OCI-LY1 (cell line): Measurements from ENCODE around the gene ZNF627.
"Not testable (repeated sequence)": the region's sequence is repeated elsewhere in the genome, so short reads cannot be mapped to it uniquely, and the experiment has no call there.

Experiments
- H2AFZ ChIP-seq: fragments of 200-600 bp; sonication (generic), shearing (Covaris generic); 2 replicates; pipeline ENCODE4 v1.6.0; 2014; ENCODE audit warnings: antibody characterized with exemption, mild to moderate bottlenecking, low read length
- H3F3A ChIP-seq: fragments of 200-600 bp; sonication (generic), shearing (Covaris generic); 2 replicates; pipeline ENCODE4 v1.6.0; 2014; ENCODE audit warnings: mild to moderate bottlenecking, antibody characterized with exemption, low read length, moderate library complexity; ENCODE audit not compliant: insufficient read depth
- H3K27ac ChIP-seq: fragments of 200-600 bp; sonication (generic); 2 replicates; pipeline ENCODE4 v1.5.1; 2014; ENCODE audit warnings: low read length, mixed run types, mild to moderate bottlenecking, low read depth; ENCODE audit not compliant: poor library complexity, severe bottlenecking
- H3K27me3 ChIP-seq: fragments of 200-600 bp; sonication (generic); 2 replicates; pipeline ENCODE4 v1.6.0; 2014; ENCODE audit warnings: antibody characterized with exemption, mild to moderate bottlenecking, low read length, moderate library complexity; ENCODE audit not compliant: insufficient read depth
- H3K36me3 ChIP-seq: fragments of 200-600 bp; sonication (generic); 2 replicates; pipeline ENCODE4 v1.6.1; 2014; ENCODE audit warnings: mild to moderate bottlenecking, antibody characterized with exemption, low read length, moderate library complexity, mixed read lengths; ENCODE audit not compliant: insufficient read depth
- H3K4me1 ChIP-seq: fragments of 200-600 bp; sonication (generic); 2 replicates; pipeline ENCODE4 v1.5.1; 2014; ENCODE audit warnings: mild to moderate bottlenecking, low read length, moderate library complexity; ENCODE audit not compliant: insufficient read depth, severe bottlenecking
- H3K4me2 ChIP-seq: fragments of 200-600 bp; sonication (generic), shearing (Covaris generic); 2 replicates; pipeline ENCODE4 v1.6.1; 2014; ENCODE audit warnings: low read length
- H3K4me3 ChIP-seq: fragments of 200-600 bp; sonication (generic); 2 replicates; pipeline ENCODE4 v1.5.1; 2014; ENCODE audit warnings: low read length, low read depth, mild to moderate bottlenecking, mixed read lengths; ENCODE audit not compliant: poor library complexity, severe bottlenecking
- H3K79me2 ChIP-seq: fragments of 200-600 bp; shearing (Covaris generic); 2 replicates; pipeline ENCODE4 v1.6.1; 2016; ENCODE audit warnings: mixed run types, low read length, mixed read lengths; ENCODE audit not compliant: insufficient read depth
- H3K9ac ChIP-seq: fragments of 200-600 bp; sonication (generic), shearing (Covaris generic); 2 replicates; pipeline ENCODE4 v1.6.1; 2014; ENCODE audit warnings: mild to moderate bottlenecking, low read length, mixed read lengths
- H3K9me2 ChIP-seq: fragments of 200-600 bp; sonication (generic), shearing (Covaris generic); 2 replicates; pipeline ENCODE4 v1.6.1; 2014; ENCODE audit warnings: low read depth, mild to moderate bottlenecking, low read length, mixed read lengths
- H3K9me3 ChIP-seq: fragments of 200-600 bp; shearing (Covaris generic); 2 replicates; pipeline ENCODE4 v1.6.1; 2014; ENCODE audit warnings: low read length, mixed read lengths
- H4K20me1 ChIP-seq: fragments of 200-600 bp; sonication (generic), shearing (Covaris generic); 2 replicates; pipeline ENCODE4 v1.6.0; 2016; ENCODE audit warnings: mild to moderate bottlenecking, low read length; ENCODE audit not compliant: insufficient read depth
- CTCF ChIP-seq: fragments of 200-600 bp; sonication (generic), shearing (Covaris generic); IDR thresholded peaks from 2 replicates; pipeline ENCODE4 v1.5.1; 2017; ENCODE audit warnings: mild to moderate bottlenecking, antibody characterized with exemption, low read length, moderate library complexity, mixed read lengths
- EZH2 ChIP-seq: fragments of 200-600 bp; sonication (generic), shearing (Covaris generic); IDR thresholded peaks from 2 replicates; pipeline ENCODE4 v1.8.0; 2017; ENCODE audit warnings: borderline replicate concordance, mixed run types, mild to moderate bottlenecking, antibody characterized with exemption, low read length, moderate library complexity, mixed read lengths

ZNF627 gene

DNA sequence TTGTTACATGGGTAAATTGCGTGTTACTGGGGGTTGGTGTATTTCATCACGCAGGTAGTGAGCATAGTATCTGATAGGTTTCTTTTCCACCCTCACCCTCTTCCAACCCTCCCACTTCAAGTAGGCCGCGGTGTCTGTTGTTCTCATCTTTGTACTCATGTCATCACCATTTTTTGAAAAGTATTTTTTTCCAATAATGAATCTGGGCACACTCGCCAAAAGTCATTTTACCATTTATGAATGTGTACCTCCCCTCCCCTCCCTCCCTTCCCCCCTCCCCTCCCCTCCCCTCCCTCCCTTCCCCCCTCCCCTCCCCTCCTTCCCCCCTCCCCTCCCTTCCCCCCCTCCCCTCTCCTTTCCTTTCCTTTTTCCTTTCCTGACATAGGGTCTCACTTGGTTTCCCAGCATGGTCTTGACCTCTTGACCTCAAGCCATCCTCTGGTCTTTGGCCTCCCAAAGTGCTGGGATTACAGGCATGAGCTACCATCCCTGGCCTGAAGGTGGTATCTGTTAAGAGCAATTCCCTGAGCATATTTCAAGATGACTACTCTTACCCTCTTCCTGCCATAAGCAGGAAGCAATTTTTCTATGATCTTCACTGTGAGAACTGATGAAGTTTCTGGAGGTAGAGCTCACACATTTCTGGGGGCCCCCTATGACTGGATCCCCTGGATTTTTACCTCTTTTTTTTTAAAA, 15.7 kb downstream of the ZNF627 start:
- no peaks in the 10 kb centered on the region for H4K20me1 ChIP-seq
- no peaks in the 10 kb centered on the region for H3K4me1 ChIP-seq
- no peaks in the 10 kb centered on the region for H3K27me3 ChIP-seq
- H3K9me2 ChIP-seq: no peaks in the 10 kb centered on the region
- TF ChIP-seq CTCF (no peak), EZH2 (no peak)
- H3F3A ChIP-seq: no peaks in the 10 kb centered on the region
- no peak overlapping the region for H3K27ac ChIP-seq
- H3K36me3 ChIP-seq: peaks cover 40% of the 10 kb centered on the region
- H3K9me3 ChIP-seq: peaks cover 23% of the 10 kb centered on the region
- no peak overlapping the region for H2AFZ ChIP-seq
- no peak overlapping the region for H3K4me3 ChIP-seq
- H3K9ac ChIP-seq: no peak overlapping the region
- H3K4me2 ChIP-seq: no peak overlapping the region
- no peaks in the 10 kb centered on the region for H3K79me2 ChIP-seq

DNA sequence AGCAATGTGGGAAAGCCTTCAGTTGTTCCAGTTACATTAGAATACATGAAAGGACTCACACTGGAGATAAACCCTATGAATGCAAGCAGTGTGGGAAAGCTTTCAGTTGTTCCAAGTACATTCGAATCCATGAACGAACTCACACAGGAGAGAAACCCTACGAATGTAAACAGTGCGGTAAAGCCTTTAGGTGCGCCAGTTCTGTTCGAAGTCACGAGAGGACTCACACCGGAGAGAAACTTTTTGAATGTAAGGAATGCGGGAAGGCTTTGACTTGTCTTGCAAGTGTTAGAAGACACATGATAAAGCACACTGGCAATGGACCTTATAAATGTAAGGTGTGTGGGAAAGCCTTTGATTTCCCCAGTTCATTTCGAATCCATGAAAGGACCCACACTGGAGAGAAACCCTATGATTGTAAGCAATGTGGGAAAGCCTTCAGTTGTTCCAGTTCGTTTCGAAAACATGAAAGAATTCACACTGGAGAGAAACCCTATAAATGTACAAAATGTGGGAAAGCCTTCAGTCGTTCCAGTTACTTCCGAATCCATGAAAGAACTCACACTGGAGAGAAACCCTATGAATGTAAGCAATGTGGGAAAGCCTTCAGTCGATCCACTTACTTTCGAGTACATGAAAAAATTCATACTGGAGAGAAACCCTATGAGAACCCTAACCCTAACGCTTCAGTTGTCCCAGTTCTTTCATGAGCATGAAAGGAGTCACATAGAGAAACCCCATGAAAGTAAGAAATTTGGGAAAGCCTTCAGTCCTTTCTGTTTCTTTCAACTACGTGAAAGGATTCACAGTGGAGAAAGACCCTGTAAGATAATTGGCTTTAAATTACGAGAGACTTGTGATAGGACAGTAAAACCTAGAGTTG, 20.1 kb downstream of the ZNF627 start:
- TF ChIP-seq CTCF: no peak
- TF ChIP-seq EZH2: no peak
- Histone ChIP-seq H3K9ac (no peak overlapping the region), H3K4me3 (no peak overlapping the region), H3F3A (no peaks in the 10 kb centered on the region), H4K20me1 (no peaks in the 10 kb centered on the region), H3K36me3 (peaks cover 71% of the 10 kb centered on the region), H3K9me2 (no peaks in the 10 kb centered on the region), H3K79me2 (no peaks in the 10 kb centered on the region), H3K4me2 (no peak overlapping the region), H3K27ac (no peak overlapping the region), H3K27me3 (no peaks in the 10 kb centered on the region), H2AFZ (no peak overlapping the region), H3K4me1 (no peaks in the 10 kb centered on the region), H3K9me3 (peaks cover 42% of the 10 kb centered on the region)

GRCh38 chr19:11620553-11620952, 23.3 kb downstream of the ZNF627 start:
- H3K9me3 ChIP-seq: peaks cover 35% of the 10 kb centered on the region
- no peak overlapping the region for H3K4me3 ChIP-seq
- H2AFZ ChIP-seq: no peak overlapping the region
- no peak overlapping the region for H3K27ac ChIP-seq
- TF ChIP-seq EZH2 (no peak), CTCF (no peak)
- no peaks in the 10 kb centered on the region for H3K79me2 ChIP-seq
- H3K9me2 ChIP-seq: no peaks in the 10 kb centered on the region
- H3K4me1 ChIP-seq: no peaks in the 10 kb centered on the region
- H3K36me3 ChIP-seq: peaks cover 53% of the 10 kb centered on the region
- no peaks in the 10 kb centered on the region for H4K20me1 ChIP-seq
- H3F3A ChIP-seq: no peaks in the 10 kb centered on the region
- no peaks in the 10 kb centered on the region for H3K27me3 ChIP-seq
- H3K9ac ChIP-seq: no peak overlapping the region
- H3K4me2 ChIP-seq: no peak overlapping the region

- Histone ChIP-seq H3K36me3 (peaks cover 37% of the 10 kb centered on the region), H3K9me3 (peaks cover 27% of the 10 kb centered on the region)
- H3K4me1 ChIP-seq, H3K4me2 ChIP-seq, H3K27me3 ChIP-seq, H3F3A ChIP-seq, H3K4me3 ChIP-seq, H3K79me2 ChIP-seq, H2AFZ ChIP-seq, H3K9me2 ChIP-seq, H3K27ac ChIP-seq, H3K9ac ChIP-seq, H4K20me1 ChIP-seq: not testable (repeated sequence)
Observed at GRCh38 chr19:11622401-11622800, 25.1 kb downstream of the ZNF627 start.
